ENCODE measurements around the gene FLT1.

The FLT1 gene, protein sequence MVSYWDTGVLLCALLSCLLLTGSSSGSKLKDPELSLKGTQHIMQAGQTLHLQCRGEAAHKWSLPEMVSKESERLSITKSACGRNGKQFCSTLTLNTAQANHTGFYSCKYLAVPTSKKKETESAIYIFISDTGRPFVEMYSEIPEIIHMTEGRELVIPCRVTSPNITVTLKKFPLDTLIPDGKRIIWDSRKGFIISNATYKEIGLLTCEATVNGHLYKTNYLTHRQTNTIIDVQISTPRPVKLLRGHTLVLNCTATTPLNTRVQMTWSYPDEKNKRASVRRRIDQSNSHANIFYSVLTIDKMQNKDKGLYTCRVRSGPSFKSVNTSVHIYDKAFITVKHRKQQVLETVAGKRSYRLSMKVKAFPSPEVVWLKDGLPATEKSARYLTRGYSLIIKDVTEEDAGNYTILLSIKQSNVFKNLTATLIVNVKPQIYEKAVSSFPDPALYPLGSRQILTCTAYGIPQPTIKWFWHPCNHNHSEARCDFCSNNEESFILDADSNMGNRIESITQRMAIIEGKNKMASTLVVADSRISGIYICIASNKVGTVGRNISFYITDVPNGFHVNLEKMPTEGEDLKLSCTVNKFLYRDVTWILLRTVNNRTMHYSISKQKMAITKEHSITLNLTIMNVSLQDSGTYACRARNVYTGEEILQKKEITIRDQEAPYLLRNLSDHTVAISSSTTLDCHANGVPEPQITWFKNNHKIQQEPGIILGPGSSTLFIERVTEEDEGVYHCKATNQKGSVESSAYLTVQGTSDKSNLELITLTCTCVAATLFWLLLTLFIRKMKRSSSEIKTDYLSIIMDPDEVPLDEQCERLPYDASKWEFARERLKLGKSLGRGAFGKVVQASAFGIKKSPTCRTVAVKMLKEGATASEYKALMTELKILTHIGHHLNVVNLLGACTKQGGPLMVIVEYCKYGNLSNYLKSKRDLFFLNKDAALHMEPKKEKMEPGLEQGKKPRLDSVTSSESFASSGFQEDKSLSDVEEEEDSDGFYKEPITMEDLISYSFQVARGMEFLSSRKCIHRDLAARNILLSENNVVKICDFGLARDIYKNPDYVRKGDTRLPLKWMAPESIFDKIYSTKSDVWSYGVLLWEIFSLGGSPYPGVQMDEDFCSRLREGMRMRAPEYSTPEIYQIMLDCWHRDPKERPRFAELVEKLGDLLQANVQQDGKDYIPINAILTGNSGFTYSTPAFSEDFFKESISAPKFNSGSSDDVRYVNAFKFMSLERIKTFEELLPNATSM (N-terminal part only)

DNA sequence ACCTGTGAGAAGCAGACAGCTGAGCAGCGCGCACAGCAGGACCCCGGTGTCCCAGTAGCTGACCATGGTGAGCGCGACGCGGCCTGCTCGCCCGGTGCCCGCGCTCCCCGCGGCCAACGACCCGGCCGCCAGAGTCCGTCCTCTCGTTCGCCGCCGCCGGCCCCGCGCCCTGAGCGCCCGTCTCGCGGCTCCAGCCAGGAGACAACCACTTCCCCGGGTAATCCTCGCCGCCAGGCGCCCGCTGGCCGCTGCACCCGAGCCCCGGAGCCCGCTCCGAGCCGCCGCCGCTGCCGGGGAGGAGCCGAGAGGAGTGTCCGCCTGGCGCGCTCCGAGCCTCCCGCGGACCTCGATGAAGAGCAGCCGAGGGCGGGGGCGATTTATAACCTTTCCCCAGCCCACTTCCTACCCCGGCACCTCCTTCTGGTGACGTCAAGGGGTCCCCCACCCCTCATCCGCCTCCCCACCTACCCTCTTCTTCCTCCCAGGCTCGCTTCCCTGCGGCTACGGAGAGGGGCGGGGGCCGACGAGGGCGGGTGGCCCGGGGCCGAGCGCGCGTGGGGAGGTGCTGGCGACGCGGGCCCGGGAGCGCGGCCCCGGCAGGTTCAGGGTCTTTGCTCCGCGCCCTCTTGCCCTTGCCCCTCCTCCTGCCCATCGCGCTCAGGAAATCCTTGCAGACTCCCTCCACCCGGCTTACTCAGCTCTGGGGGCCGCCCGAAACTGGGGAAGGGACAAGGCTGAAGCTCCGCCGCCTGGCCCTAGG lies at the start of gene FLT1:
TSS of gene FLT1 (minus strand) at position 351 of the 760 bp plus-strand sequence. CDS start at position 66, 285 bp downstream.
- no peak for DNase-seq

DNA sequence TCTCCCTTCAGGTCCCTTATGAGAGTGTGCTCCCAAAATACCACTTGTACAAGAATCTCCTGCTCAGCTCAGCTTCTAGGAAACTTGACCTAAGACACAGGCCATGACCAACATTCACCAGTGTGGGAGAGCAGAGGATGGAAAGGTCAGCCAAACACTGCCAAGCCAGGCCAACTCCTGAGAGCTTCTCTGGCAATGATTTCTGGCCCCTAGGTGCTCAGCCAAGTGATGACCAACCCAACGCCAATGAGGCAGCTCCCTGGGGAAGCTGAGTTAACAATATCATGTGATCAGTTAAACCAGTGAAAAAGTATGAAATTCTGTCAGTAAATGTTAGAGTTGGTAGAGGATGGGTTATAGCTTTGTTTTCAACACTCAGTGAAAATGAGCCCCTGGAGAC lies 49.1 kb upstream of the FLT1 start:
- DNase-seq: no peak

DNA sequence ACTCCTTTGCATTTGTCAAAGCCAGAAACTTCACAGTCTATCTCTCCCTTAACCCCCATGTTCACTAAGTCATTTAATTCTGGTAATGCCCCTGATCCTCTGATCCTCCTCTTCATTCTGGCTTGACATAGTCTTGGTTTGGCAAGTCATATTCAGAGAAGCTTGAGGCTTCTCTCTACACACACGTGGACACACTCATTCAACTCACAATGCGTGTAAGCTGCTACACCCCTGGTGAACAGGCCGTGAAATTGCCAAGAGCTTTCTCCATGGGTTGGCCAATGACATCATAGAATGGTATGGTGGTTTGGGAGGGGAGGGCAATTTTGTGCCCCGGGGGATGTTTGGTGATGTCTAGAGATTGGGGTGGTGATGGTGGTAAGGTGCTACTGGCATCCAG lies 47.9 kb upstream of the FLT1 start:
- DNase-seq: no peak

DNA sequence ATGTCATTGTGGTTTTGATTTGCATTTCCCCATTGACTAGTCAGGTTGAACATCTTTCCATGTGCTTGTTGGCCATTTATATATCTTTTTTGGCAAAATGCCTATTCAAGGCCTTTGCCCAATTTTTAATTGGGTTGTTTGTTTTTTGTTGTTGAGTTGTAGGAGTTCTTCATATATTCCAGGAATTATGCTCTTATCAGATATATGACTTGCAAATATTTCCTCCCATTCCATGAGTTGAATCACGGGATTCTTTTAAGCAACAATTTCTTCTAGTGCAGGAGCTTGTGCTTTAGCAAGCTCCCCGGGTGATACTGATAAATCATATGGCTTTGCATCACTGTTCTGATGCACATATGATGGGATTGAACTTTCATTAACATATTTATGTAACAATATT lies 47.0 kb upstream of the FLT1 start:
- DNase-seq: no peak

DNA sequence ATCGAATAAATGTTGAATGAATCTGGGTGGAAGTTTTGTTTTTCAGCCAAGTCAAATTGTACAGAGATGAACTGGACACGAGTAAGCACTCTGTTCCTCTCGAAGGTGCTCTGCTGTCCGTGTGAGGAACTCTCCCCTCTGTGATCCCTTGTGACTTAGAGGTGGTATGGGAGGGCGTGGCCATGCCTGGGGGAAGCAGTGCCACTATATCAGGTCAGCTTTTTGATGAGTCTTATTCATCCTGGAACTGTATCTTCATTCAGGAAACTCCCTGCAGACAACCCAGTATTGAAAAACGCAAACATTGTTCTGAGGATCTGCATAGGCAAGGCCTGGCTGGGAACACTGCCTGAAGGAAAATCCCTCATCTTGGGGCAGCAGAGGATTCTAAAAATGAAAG lies 45.7 kb upstream of the FLT1 start:
- no peak for DNase-seq

DNA sequence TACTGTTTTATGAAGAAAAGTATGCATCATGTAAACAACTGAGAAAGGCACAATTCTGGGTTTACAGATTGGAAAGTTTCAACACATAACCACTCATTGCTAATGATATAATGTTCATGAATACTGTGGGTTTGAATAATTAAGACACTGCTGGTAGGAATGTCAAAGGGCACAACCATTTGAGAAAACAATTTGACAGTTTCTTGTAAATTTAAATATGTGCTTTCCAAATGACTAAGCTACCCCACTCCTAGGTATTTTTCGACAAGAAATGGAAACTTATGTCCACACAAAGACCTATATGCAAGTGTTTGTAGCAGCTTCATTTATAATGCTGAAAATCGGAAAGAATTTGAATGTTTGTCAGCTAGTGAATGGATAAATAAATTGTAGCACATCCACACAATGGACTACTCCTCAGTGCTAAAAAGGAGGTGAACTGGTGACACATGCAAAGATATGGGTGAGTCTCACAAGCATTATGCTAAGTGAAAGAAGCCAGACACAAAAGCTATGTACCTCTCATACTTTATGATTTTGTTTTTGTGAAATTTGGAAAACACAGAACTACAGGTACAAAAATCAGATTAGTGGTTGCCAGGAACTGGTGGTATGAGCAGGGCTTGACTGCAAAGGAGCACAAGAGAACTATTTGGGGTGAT lies 44.8 kb upstream of the FLT1 start:
- DNase-seq: no peak

DNA sequence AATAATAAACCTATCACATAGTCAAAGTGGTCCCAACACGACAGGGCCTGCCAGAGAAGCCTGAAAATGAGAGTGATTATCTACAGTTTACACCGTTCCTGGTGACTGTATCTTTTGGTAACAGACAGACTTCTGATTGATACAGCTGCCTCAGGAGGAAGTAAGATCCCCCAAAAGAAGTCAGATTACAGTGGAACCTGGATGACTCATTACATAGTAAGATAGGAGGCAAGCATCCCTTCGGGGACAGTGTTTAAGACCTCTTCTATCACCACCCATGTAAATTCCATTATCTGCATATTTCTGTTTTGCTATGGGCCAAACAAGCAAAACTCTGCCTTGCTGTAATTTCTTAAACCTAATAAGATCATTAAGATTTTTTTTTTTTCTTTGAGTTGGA lies 44.0 kb upstream of the FLT1 start:
- no peak for DNase-seq

DNA sequence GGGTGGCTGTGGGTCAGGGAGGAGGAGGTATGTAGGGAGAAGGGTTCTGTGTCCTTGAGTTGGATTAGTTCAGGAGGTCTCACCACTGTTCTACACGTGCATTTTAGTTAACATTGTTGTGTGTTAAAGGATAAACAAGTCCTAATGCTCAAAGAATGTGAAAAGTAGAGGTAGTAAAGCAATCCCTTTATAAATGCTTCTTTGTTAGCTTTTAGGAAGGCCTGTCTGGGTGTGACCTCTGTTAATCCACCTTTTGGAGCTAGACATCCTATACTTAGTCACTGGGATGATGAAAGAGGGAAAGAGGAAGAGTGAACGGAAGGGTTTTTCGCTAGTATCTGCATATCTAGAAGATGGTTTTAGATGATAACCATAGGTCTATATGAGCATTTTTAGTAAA lies 42.2 kb upstream of the FLT1 start:
- DNase-seq: no peak

DNA sequence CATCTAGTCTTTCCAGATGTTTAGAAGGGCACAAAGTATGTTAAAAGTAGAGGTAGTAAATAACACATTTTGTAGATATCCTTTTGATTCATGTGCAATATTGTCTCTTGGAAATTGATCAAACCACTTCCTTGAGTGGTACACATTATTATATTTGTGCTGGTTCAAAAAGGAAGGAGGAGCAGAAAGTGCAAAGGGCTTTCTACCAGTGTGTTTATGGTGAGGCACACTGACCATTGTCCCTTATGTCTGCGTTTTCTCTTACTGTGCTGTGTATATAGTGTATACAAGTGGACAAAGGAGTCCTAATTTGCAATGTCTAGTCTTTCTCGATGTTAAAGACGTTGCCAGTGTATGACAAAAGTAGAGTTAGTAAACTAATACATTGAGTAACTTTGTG lies 41.4 kb upstream of the FLT1 start:
- no peak for DNase-seq

DNA sequence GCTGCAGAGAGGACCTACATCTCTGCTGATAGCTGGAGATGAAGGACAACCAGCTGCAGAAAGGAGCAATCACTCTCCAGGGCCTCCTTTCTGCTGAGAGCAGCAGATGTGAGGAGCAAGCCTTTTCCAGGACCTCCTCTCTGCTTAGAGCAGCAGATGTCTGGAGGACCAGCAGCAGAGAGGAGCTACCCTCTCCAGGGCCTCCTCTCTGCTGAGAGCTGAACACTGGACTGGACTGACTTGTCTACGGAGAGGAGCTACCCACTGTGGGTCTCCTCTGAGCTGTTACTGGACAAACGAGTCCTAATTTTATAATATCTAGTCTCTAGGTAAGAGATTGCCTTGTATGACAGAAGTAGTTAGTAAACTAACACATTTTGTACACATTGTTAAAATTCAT lies 40.8 kb upstream of the FLT1 start:
- DNase-seq: no peak

DNA sequence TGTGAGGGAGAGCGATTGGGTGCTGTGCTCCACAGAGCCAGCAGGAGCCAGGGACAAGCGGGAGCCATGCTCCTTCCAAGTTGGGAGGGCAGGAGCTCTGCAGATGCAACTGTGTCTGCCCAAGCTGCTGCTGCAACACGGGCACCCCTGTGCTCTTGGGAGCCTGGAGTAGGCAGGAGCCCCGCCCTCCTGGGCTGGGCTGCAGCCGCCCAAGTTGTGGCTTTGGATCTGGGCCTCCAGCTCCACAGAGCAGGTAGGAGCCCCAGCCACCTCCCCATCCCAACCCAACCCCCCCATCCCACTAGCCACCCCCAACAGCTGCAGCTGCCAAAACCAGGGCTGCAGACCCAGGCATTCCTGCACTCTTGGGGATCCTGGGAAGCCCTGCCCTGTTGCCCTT lies 39.9 kb upstream of the FLT1 start:
- DNase-seq: no peak

DNA sequence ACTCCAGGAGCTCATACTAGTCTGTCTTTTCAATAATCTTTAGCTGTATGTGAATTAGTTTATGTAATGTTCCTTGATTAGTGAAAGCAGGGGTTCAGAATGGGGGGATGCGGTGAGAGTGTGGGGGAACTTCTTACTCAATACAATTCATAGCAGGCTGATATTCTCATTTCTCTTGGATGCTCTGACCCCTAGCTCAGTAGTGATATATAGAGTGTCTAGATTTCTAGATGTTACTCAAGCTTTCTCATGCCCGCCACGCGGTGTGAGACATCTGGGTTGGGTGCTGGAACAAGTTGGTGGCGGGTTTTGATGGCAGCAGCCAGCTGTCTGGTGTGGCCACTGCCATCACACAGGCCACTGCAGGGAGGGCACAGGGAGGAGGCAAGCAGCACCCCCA lies 39.3 kb upstream of the FLT1 start:
- DNase-seq: no peak

DNA sequence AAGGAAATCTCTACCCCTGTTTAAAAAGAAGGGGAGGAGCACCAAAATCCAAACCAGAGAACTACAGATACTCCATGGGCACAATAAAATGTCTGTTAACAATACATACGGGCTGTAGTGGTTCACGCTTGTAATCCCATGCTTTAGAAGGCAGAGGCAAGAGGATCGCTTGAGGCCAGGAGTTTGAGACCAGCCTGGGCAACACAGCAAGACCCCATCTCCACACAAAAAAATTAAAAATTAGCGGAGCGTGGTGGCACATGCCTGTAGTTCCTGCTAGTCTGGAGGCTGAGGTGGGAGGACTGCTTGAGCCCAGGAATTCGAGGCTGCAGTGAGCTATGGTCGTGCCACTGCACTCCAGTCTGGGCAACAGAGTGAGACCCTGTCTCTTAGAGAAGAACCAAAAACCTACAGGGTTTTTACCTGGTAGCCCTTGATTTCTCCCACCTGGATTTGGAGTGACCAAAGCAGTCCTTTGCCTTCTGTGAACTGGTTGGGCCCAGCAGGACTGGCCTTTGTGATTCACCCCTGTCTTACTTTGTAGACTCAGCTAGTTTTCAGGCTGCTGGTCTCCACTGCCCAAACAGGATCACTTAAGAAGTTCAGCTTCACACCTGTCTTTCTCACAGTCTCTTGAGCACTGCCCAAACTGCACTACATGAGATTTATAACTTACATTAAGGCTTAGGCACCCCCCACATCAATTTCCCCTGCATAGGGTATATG lies 38.7 kb upstream of the FLT1 start:
- no peak for DNase-seq

DNA sequence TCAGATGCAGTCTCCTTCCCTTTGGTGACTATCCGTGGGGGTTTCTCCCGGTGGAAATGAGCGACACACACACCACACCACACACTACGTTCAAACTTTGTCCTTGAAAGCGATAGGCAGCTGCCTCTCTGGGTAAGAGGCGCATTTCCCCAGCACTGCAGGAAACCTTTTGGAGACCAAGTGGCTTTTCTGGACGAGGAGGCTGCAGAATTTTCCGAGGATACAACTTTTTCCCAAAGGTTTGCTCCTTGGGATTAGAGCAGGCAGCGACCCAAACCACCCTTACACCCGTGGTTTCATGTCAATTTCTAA lies 38.2 kb upstream of the FLT1 start:
- DNase-seq: no peak

DNA sequence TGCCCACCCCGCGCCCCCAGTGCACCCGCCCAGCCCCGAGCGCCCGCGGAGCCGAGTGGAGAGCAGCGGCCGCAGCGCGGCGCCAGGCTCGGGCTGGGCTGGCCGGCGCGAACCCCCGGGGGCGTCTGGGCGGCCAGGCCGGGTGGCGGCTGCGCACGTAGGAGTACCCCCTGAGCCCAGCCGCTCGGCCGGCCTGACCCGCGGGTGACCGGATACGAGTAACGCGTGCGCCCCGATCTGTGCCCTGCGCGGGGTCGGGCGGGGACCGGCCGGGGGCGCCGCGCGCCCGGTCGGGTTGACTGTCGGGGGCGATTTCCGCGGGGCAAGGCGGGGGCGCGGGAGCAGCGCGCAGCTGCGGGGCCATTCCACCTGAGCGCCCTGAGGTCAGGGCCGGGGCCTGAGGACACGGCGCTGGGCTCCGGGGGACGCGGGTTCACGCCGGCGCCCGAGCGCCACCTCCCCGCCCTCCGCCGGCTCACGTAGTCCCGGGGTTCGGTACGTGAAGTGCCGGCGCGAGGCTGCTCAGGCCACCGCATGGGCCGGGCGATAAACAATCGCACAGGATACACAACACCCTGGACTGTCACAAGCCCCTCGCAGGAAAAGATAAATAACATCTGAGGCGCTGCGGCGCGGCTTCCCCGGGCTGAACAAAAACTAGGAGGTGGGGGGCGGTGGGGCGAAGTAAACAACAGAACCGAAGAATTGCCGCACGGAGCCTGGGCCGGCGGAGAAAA lies 37.6 kb upstream of the FLT1 start:
- DNase-seq: no peak

DNA sequence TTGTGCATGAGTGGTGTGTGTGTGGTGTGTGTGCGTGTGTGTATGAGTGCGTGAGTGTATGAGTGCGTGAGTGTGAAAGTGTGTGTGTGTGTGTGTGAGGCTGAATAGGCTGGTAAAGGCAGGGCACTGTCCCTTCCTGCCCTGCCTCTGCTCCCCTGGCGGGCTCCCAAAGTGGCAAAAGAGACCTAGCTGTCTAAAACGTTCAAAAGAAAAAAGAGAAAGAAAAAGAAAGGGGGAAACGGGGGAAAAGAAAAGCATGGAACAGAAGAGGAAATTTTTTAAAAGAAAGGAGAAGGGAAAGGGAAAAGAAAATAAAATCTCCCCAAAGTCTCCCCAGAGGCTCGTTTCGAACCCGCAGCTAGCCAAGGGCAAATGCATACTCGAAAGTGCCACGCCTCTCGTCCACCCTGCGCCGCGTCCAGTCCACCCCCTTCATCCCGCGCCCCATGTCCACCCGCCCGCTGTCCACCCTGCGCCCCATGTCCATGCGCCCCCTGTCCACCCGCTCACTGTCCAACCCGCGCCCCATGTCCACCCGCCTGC lies 37.0 kb upstream of the FLT1 start:
- DNase-seq: no peak

DNA sequence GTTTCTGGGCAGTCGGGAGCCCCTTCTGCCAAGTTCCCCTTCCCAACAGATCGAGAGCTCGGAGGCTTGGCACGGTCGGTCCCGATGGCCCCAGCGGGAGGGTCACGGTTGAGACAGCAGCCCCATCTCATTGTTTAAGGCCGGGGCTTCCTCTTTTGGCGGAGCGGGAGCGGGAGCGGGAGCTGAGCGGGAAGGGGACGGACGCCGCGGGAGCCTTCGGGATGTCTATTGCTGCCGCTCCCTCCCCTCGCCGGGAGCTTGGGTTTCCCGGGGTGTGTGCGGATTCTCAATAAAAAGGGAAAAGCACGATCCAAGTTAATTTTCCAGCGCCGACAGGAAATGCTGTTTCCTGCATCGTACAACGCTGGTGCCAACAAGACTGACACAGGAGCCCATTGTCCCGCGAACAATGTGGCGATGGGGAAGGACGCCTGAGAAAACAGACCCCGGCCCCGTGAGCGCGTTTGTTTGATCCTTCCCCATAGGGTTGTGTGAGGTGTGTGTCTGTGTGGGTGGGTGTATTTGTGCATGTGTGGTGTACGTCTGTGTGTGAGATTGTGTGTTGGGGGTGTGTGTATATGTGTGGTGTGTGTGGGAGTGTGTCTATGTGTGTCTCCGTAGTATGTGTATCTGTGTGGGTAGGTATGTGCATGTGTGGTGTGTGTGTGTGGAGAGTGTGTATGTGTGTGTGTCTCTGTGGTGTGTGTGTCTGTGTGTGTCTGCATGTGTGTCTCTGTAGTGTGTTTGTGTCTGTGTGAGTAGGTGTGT lies 36.3 kb upstream of the FLT1 start:
- DNase-seq: peak; percentile 35

DNA sequence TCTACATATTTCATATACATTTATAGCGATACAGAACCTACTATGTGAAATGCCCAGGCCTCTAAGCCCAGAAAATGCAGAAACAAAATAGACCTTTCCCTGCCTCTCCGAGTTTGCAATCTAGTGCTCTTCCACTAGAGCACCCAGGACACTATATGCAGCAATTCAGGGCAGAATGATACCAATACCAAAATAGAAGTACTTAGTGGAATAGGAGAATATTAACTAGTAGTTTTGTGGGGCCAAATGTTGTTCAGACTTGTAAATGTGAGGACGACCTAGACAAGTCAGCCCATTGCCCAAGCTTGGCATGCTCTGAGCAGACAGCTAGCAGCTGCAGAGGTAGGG lies 35.8 kb upstream of the FLT1 start:
- DNase-seq: peak; percentile 63

DNA sequence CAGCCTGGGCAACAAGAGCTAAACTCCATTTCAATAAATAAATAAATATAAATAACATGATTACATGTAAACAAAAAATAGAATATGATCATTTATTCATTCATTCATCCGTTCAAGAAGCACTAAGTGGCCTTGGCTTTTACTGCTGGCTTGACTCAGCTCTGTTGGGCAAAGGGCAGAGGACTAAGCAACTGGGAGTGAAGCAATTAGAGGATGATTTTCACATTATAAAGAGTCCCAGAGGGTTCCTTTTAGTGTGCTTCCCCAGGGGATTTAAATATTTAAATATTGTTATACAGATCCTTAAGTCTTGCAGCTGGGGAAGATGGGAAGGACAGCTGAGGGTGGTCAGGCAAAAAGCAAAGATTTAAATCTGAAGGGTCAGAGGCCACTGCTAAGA lies 34.9 kb upstream of the FLT1 start:
- no peak for DNase-seq

DNA sequence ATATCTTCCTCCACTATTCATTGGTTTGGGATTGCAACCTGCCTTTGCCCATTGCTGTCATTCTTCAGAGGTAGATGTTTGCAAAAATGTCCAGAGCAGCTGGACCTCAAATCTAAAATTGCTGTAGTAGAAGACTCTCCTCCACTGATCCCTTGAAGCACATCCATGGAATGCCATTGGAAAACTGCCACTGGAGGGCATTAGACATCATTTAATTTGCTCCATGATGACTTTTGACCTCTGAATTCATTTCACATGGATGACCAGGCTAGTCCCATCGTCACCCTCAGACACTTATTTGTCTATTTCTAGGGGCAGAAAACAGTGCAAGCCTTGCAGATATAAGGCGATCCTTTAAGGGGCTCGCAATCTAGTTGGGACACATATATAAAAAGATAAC lies 33.9 kb upstream of the FLT1 start:
- no peak for DNase-seq
